Vagina (tissue), 2 donors: ENCODE measurements around the gene ELOVL6. TPM values are rescaled to one million over a fixed set of nuclear protein-coding genes. Genes with fewer than 3 reads are reported as not detected.

Source experiments
- DNase-seq, 2 donors: peaks; one replicate each; pipeline ENCODE4 v3.0.0-alpha.2; 2017; ENCODE audit errors: extremely low spot score in 2 of 2
- H3K27ac ChIP-seq: fragments of 200-600 bp; sonication (generic); one replicate; pipeline ENCODE4 v1.5.1; 2019
- H3K27me3 ChIP-seq: fragments of 200-600 bp; sonication (generic); one replicate; pipeline ENCODE4 v1.5.1; 2019
- H3K36me3 ChIP-seq, 2 donors: fragments of 200-600 bp; sonication (generic); one replicate each; pipeline ENCODE4 v1.5.1; 2017 to 2019
- H3K4me1 ChIP-seq: fragments of 200-600 bp; sonication (generic); one replicate; pipeline ENCODE4 v1.5.1; 2019
- H3K4me3 ChIP-seq, 2 donors: fragments of 200-600 bp; sonication (generic); 1 replicate in 1 of 2; 2 replicates in 1 of 2; pipeline ENCODE4 v1.5.1; 2016 to 2019
- H3K9me3 ChIP-seq: fragments of 200-600 bp; sonication (generic); one replicate; pipeline ENCODE4 v1.5.1; 2019
- CTCF ChIP-seq, 3 experiments: fragments of 450-650 bp in 2 of 3; fragments of 200-600 bp in 1 of 3; sonication (generic) in 1 of 3; IDR thresholded peaks; one replicate each; pipeline ENCODE4 v1.5.1; 2017 to 2019; ENCODE audit warnings: antibody characterized with exemption in 3 of 3, mild to moderate bottlenecking in 2 of 3, moderate library complexity in 2 of 3
- POLR2A ChIP-seq, 2 donors: fragments of 450-650 bp; IDR thresholded peaks; one replicate each; pipeline ENCODE4 v1.6.1; 2017; ENCODE audit warnings: antibody characterized with exemption in 2 of 2, mild to moderate bottlenecking in 2 of 2, moderate library complexity in 2 of 2
- POLR2AphosphoS5 ChIP-seq, 2 donors: sonication (generic); formaldehyde crosslinking; IDR thresholded peaks; one replicate each; pipeline ENCODE4 v1.9.0; 2017; ENCODE audit warnings: antibody characterized with exemption in 2 of 2, mild to moderate bottlenecking in 2 of 2, low read depth in 1 of 2; ENCODE audit not compliant: insufficient read depth in 1 of 2
- intact Hi-C: fragments of 100-400 bp; cut with DNase I; formaldehyde crosslinking; loops from one replicate; pipeline ENCODE4 v1.15.1; 2023
- total RNA-seq: library from RNA; depleted of rRNA; stranded (reverse); fragments of >200 nt; gene quantifications from one replicate; pipeline ENCODE4 v1.2.3, GENCODE V29; 2016

ELOVL6 gene
- total RNA-seq, 1 donor from 2014 or later = 9.1 TPM

DNA sequence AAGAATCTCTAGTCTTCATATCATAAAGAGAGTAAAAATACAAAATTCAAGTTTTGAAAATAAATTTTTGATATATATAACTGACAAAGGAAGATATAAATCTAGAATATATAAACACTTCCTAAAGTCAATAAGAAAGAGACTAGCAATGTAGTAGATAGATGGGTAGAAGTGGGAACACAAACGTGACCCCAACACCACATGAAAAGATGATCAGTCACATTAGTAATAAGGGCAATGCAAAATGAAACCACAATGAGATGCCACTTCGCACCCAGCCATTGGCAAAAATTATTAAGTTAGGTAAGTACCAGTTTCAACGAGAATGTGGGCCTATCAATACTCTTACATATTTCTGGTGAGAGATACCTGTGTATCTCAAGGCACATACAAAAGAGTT is 179.3 kb downstream of the ELOVL6 start:
- H3K36me3 ChIP-seq = no peaks in the 10 kb centered on the region
- H3K27me3 ChIP-seq = no peaks in the 10 kb centered on the region
- TF ChIP-seq POLR2AphosphoS5 (IDR thresholded peaks at IDR 0.05; ENCODE audit: insufficient read depth in 1 of 2, low read depth in 1 of 2) (no peak), CTCF (IDR thresholded peaks at IDR 0.05) (no peak), POLR2A (IDR thresholded peaks at IDR 0.05) (no peak)
- H3K9me3 ChIP-seq = no peaks in the 10 kb centered on the region
- DNase-seq = no peak
- H3K4me1 ChIP-seq = no peaks in the 10 kb centered on the region
- intact Hi-C loops = no loop called here
- H3K27ac ChIP-seq = no peak overlapping the region
- H3K4me3 ChIP-seq = no peak overlapping the region

DNA sequence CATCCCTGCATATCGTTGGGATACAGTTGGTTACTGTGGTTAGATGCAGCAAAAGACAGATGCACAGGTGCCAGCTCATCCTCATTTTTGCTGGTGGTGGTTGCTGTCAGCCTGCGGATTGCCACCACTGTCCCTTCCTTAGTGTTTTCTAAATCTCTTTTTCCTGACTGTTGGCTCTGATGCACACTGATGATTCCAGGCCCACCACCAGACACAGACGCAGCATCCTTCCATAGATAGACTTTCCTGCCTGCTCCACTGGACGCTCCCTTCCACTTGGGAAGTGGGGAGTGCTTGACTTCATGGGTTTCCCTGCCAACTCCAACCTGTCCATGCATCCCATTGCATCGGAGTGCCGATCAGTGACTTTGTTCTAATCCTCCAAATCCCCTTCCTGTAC is 184.2 kb downstream of the ELOVL6 start:
- H3K27ac ChIP-seq = no peak overlapping the region
- H3K9me3 ChIP-seq = no peaks in the 10 kb centered on the region
- no peak for TF ChIP-seq POLR2A (IDR thresholded peaks at IDR 0.05)
- TF ChIP-seq POLR2AphosphoS5 (IDR thresholded peaks at IDR 0.05; ENCODE audit: insufficient read depth in 1 of 2, low read depth in 1 of 2) = no peak
- no peak for TF ChIP-seq CTCF (IDR thresholded peaks at IDR 0.05)
- H3K36me3 ChIP-seq = no peaks in the 10 kb centered on the region
- no peak overlapping the region for H3K4me3 ChIP-seq
- no peaks in the 10 kb centered on the region for H3K4me1 ChIP-seq
- intact Hi-C loops = no loop called here
- H3K27me3 ChIP-seq = no peaks in the 10 kb centered on the region
- DNase-seq = no peak

- Histone ChIP-seq H3K27me3 (no peaks in the 10 kb centered on the region), H3K4me3 (no peak overlapping the region), H3K36me3 (no peaks in the 10 kb centered on the region), H3K9me3 (no peaks in the 10 kb centered on the region), H3K27ac (no peak overlapping the region), H3K4me1 (no peaks in the 10 kb centered on the region)
- no peak for TF ChIP-seq CTCF (IDR thresholded peaks at IDR 0.05)
- no peak for TF ChIP-seq POLR2AphosphoS5 (IDR thresholded peaks at IDR 0.05; ENCODE audit: insufficient read depth in 1 of 2, low read depth in 1 of 2)
- TF ChIP-seq POLR2A (IDR thresholded peaks at IDR 0.05) = no peak
- DNase-seq = no peak
- intact Hi-C loops = no loop called here
Measured at GRCh38 chr4:110012917-110013316, 185.5 kb downstream of the ELOVL6 start.

GRCh38 chr4:110010797-110011196 is 187.6 kb downstream of the ELOVL6 start:
- no peaks in the 10 kb centered on the region for H3K9me3 ChIP-seq
- TF ChIP-seq POLR2A (IDR thresholded peaks at IDR 0.05) (no peak), POLR2AphosphoS5 (IDR thresholded peaks at IDR 0.05; ENCODE audit: insufficient read depth in 1 of 2, low read depth in 1 of 2) (no peak), CTCF (IDR thresholded peaks at IDR 0.05) (no peak)
- intact Hi-C loops = no loop called here
- no peak for DNase-seq
- no peaks in the 10 kb centered on the region for H3K36me3 ChIP-seq
- no peaks in the 10 kb centered on the region for H3K27me3 ChIP-seq
- no peak overlapping the region for H3K27ac ChIP-seq
- no peaks in the 10 kb centered on the region for H3K4me1 ChIP-seq
- no peak overlapping the region for H3K4me3 ChIP-seq

DNA sequence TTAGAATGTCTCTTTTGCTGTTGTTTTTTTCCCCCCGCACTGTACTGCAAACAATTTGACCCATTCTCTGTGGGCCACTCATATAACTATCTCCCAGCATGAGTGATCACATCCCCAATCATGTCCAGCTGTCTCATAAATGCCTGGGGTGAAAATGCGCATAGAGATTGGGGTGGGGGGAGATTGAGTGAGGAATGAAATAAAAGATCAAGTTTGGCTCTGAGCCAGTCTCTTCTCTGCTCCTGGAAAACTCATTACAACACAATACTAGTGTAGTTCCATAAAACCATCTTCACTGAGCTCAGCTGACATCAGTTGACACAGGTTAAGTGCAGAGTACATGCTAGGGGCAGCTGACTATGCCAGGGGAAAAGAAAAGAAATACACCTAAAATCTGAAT is 188.9 kb downstream of the ELOVL6 start:
- TF ChIP-seq POLR2AphosphoS5 (IDR thresholded peaks at IDR 0.05; ENCODE audit: insufficient read depth in 1 of 2, low read depth in 1 of 2) (no peak), CTCF (IDR thresholded peaks at IDR 0.05) (no peak), POLR2A (IDR thresholded peaks at IDR 0.05) (no peak)
- Histone ChIP-seq H3K27ac (no peak overlapping the region), H3K4me3 (no peak overlapping the region), H3K36me3 (no peaks in the 10 kb centered on the region), H3K27me3 (no peaks in the 10 kb centered on the region), H3K9me3 (no peaks in the 10 kb centered on the region), H3K4me1 (no peaks in the 10 kb centered on the region)
- intact Hi-C loops = no loop called here
- DNase-seq = no peak
